WTC11 (cell line): ENCODE measurements around the gene ZBTB20.

Experiments
- CBFB ChIP-seq: sonication (generic); formaldehyde crosslinking; IDR thresholded peaks from 2 replicates; pipeline ENCODE4 v1.8.1; 2022; ENCODE audit warnings: mild to moderate bottlenecking, low read depth, missing genetic modification reagents
- FOXJ3 ChIP-seq: sonication (generic); formaldehyde crosslinking; IDR thresholded peaks from 2 replicates; pipeline ENCODE4 v1.9.0; 2021; ENCODE audit warnings: missing genetic modification reagents, mild to moderate bottlenecking, borderline replicate concordance
- NFYB ChIP-seq: sonication (generic); formaldehyde crosslinking; conservative IDR thresholded peaks from 2 replicates; pipeline ENCODE4 v1.8.0; 2022; ENCODE audit warnings: low read depth, missing genetic modification reagents
- NR2C2 ChIP-seq: sonication (generic); formaldehyde crosslinking; IDR thresholded peaks from 2 replicates; pipeline ENCODE4 v1.8.0; 2022; ENCODE audit warnings: mild to moderate bottlenecking, missing genetic modification reagents
- RELA ChIP-seq: sonication (generic); formaldehyde crosslinking; IDR thresholded peaks from 2 replicates; pipeline ENCODE4 v1.8.1; 2022; ENCODE audit warnings: missing genetic modification reagents, mild to moderate bottlenecking, borderline replicate concordance
- TF ChIP-seq, protein P1 (sequence below): sonication (generic); formaldehyde crosslinking; IDR thresholded peaks from 2 replicates; pipeline ENCODE4 v1.8.1; 2022; ENCODE audit warnings: missing genetic modification reagents, borderline replicate concordance
- TF ChIP-seq, protein P2 (sequence below): sonication (generic); formaldehyde crosslinking; IDR thresholded peaks from 2 replicates; pipeline ENCODE4 v1.8.1; 2023; ENCODE audit warnings: mild to moderate bottlenecking, missing genetic modification reagents, borderline replicate concordance
- TF ChIP-seq, protein P3 (sequence below): fragments of 200-600 bp; IDR thresholded peaks from 2 replicates; pipeline ENCODE4 v1.8.0; 2022; ENCODE audit warnings: antibody characterized with exemption
- TF ChIP-seq, protein P4 (sequence below): sonication (generic); formaldehyde crosslinking; IDR thresholded peaks from 2 replicates; pipeline ENCODE4 v1.8.0; 2023; ENCODE audit warnings: missing genetic modification reagents, mild to moderate bottlenecking, borderline replicate concordance
- TF ChIP-seq, protein P5 (sequence below): sonication (generic); formaldehyde crosslinking; IDR thresholded peaks from 2 replicates; pipeline ENCODE4 v1.8.1; 2023; ENCODE audit warnings: mild to moderate bottlenecking, moderate library complexity, missing genetic modification reagents
- TF ChIP-seq, protein P6 (sequence below): sonication (generic); formaldehyde crosslinking; IDR thresholded peaks from 2 replicates; pipeline ENCODE4 v1.8.0; 2022; ENCODE audit warnings: mild to moderate bottlenecking, missing genetic modification reagents
- TF ChIP-seq, protein P7 (sequence below): fragments of 250-450 bp; sonication (Bioruptor Pico); IDR thresholded peaks from 2 replicates; pipeline ENCODE4 v1.8.0; 2021; ENCODE audit warnings: mild to moderate bottlenecking

DNA sequence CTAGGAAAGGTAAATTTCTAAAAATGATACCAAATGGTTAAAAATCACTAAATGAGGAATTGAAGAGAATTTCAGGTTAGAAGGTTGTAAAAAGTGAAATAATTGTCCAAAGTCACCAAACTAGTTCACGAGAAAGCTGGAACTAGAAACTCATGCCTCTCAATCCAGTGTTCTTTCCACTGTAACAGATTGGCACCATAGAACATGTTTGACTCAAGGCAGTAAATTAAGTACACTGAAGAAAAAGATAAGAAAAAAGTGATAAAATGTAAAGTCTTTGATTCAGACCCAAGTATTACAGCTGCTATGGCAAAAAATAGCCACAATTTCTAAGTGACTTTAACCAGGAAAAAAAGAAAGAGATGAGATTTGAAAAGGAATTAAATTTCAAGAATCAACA lies 26.5 kb downstream of the ZBTB20 start:
- TF ChIP-seq, protein P1, sequence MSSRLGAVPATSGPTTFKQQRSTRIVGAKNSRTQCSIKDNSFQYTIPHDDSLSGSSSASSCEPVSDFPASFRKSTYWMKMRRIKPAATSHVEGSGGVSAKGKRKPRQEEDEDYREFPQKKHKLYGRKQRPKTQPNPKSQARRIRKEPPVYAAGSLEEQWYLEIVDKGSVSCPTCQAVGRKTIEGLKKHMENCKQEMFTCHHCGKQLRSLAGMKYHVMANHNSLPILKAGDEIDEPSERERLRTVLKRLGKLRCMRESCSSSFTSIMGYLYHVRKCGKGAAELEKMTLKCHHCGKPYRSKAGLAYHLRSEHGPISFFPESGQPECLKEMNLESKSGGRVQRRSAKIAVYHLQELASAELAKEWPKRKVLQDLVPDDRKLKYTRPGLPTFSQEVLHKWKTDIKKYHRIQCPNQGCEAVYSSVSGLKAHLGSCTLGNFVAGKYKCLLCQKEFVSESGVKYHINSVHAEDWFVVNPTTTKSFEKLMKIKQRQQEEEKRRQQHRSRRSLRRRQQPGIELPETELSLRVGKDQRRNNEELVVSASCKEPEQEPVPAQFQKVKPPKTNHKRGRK, result no peak
- TF ChIP-seq, protein P2, sequence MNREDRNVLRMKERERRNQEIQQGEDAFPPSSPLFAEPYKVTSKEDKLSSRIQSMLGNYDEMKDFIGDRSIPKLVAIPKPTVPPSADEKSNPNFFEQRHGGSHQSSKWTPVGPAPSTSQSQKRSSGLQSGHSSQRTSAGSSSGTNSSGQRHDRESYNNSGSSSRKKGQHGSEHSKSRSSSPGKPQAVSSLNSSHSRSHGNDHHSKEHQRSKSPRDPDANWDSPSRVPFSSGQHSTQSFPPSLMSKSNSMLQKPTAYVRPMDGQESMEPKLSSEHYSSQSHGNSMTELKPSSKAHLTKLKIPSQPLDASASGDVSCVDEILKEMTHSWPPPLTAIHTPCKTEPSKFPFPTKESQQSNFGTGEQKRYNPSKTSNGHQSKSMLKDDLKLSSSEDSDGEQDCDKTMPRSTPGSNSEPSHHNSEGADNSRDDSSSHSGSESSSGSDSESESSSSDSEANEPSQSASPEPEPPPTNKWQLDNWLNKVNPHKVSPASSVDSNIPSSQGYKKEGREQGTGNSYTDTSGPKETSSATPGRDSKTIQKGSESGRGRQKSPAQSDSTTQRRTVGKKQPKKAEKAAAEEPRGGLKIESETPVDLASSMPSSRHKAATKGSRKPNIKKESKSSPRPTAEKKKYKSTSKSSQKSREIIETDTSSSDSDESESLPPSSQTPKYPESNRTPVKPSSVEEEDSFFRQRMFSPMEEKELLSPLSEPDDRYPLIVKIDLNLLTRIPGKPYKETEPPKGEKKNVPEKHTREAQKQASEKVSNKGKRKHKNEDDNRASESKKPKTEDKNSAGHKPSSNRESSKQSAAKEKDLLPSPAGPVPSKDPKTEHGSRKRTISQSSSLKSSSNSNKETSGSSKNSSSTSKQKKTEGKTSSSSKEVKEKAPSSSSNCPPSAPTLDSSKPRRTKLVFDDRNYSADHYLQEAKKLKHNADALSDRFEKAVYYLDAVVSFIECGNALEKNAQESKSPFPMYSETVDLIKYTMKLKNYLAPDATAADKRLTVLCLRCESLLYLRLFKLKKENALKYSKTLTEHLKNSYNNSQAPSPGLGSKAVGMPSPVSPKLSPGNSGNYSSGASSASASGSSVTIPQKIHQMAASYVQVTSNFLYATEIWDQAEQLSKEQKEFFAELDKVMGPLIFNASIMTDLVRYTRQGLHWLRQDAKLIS (CRISPR knock-in tag), result no peak
- no peak for TF ChIP-seq NFYB
- TF ChIP-seq, protein P3, sequence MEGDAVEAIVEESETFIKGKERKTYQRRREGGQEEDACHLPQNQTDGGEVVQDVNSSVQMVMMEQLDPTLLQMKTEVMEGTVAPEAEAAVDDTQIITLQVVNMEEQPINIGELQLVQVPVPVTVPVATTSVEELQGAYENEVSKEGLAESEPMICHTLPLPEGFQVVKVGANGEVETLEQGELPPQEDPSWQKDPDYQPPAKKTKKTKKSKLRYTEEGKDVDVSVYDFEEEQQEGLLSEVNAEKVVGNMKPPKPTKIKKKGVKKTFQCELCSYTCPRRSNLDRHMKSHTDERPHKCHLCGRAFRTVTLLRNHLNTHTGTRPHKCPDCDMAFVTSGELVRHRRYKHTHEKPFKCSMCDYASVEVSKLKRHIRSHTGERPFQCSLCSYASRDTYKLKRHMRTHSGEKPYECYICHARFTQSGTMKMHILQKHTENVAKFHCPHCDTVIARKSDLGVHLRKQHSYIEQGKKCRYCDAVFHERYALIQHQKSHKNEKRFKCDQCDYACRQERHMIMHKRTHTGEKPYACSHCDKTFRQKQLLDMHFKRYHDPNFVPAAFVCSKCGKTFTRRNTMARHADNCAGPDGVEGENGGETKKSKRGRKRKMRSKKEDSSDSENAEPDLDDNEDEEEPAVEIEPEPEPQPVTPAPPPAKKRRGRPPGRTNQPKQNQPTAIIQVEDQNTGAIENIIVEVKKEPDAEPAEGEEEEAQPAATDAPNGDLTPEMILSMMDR, result no peak
- TF ChIP-seq, protein P4, sequence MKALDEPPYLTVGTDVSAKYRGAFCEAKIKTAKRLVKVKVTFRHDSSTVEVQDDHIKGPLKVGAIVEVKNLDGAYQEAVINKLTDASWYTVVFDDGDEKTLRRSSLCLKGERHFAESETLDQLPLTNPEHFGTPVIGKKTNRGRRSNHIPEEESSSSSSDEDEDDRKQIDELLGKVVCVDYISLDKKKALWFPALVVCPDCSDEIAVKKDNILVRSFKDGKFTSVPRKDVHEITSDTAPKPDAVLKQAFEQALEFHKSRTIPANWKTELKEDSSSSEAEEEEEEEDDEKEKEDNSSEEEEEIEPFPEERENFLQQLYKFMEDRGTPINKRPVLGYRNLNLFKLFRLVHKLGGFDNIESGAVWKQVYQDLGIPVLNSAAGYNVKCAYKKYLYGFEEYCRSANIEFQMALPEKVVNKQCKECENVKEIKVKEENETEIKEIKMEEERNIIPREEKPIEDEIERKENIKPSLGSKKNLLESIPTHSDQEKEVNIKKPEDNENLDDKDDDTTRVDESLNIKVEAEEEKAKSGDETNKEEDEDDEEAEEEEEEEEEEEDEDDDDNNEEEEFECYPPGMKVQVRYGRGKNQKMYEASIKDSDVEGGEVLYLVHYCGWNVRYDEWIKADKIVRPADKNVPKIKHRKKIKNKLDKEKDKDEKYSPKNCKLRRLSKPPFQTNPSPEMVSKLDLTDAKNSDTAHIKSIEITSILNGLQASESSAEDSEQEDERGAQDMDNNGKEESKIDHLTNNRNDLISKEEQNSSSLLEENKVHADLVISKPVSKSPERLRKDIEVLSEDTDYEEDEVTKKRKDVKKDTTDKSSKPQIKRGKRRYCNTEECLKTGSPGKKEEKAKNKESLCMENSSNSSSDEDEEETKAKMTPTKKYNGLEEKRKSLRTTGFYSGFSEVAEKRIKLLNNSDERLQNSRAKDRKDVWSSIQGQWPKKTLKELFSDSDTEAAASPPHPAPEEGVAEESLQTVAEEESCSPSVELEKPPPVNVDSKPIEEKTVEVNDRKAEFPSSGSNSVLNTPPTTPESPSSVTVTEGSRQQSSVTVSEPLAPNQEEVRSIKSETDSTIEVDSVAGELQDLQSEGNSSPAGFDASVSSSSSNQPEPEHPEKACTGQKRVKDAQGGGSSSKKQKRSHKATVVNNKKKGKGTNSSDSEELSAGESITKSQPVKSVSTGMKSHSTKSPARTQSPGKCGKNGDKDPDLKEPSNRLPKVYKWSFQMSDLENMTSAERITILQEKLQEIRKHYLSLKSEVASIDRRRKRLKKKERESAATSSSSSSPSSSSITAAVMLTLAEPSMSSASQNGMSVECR, result no peak
- TF ChIP-seq, protein P5, sequence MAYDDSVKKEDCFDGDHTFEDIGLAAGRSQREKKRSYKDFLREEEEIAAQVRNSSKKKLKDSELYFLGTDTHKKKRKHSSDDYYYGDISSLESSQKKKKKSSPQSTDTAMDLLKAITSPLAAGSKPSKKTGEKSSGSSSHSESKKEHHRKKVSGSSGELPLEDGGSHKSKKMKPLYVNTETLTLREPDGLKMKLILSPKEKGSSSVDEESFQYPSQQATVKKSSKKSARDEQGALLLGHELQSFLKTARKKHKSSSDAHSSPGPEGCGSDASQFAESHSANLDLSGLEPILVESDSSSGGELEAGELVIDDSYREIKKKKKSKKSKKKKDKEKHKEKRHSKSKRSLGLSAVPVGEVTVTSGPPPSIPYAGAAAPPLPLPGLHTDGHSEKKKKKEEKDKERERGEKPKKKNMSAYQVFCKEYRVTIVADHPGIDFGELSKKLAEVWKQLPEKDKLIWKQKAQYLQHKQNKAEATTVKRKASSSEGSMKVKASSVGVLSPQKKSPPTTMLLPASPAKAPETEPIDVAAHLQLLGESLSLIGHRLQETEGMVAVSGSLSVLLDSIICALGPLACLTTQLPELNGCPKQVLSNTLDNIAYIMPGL, result no peak
- TF ChIP-seq, protein P6, sequence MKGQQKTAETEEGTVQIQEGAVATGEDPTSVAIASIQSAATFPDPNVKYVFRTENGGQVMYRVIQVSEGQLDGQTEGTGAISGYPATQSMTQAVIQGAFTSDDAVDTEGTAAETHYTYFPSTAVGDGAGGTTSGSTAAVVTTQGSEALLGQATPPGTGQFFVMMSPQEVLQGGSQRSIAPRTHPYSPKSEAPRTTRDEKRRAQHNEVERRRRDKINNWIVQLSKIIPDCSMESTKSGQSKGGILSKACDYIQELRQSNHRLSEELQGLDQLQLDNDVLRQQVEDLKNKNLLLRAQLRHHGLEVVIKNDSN (CRISPR knock-in tag), result no peak
- TF ChIP-seq CBFB (CRISPR knock-in tag), result no peak
- TF ChIP-seq FOXJ3 (CRISPR knock-in tag), result no peak
- no peak for TF ChIP-seq NR2C2
- TF ChIP-seq, protein P7, sequence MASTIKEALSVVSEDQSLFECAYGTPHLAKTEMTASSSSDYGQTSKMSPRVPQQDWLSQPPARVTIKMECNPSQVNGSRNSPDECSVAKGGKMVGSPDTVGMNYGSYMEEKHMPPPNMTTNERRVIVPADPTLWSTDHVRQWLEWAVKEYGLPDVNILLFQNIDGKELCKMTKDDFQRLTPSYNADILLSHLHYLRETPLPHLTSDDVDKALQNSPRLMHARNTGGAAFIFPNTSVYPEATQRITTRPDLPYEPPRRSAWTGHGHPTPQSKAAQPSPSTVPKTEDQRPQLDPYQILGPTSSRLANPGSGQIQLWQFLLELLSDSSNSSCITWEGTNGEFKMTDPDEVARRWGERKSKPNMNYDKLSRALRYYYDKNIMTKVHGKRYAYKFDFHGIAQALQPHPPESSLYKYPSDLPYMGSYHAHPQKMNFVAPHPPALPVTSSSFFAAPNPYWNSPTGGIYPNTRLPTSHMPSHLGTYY (CRISPR knock-in tag), result no peak
- no peak for TF ChIP-seq RELA (CRISPR knock-in tag)
